ENCODE results near the gene RPIA. TPM values are rescaled to one million over a fixed set of nuclear protein-coding genes. Genes with fewer than 3 reads are reported as not detected.

The RPIA gene
- total RNA-seq, result 17.0 TPM

DNA sequence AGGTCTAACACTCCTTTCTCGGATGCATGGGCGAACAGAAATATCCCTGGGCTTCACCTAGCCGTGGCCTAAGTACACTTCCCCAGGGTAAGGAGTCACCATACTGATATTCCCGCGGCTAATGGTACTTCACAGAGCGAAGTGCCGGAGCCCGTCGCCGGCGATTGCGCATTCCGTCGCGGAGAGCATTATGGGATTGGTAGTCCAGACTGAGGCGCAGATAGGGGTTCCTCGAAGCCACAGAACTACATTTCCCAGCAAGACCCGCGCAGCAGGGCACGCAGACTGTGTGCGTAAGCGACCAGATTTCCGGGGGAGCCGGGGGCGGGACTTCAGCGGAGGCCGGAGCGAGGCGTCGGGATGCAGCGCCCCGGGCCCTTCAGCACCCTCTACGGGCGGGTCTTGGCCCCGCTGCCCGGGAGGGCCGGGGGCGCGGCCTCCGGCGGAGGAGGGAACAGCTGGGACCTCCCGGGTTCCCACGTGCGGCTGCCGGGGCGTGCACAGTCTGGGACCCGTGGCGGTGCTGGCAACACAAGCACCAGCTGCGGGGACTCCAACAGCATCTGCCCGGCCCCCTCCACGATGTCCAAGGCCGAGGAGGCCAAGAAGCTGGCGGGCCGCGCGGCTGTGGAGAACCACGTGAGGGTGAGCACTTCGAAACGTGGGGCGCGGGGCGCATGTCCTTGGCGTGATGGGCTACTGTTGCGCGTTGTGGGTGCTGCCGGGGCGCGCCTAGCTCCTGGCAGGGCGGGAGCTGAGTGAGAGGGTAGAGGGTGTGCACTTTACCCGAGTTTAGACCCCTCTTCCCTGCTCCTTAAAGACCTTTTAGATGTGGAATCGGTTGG is at the start of gene RPIA:
Gene RPIA (plus strand): TSS at position 335 of the 845 bp plus-strand sequence. CDS start 26 bp downstream, at position 361.

Other genes starting within 250 kb of the RPIA start
- gene FOXI3, start 239.0 kb upstream of the RPIA start, total RNA-seq, result 7.1 TPM
- gene EIF2AK3, start 64.2 kb upstream of the RPIA start, total RNA-seq, result 35.7 TPM

Measured in camera-type eye (tissue), 1 donor.